ENCODE data around the gene CST11.
A peak's percentile ranks its signal among the peaks of the same experiment; 100 is the strongest.

Gene CST11

GRCh38 chr20:23434521-23435313, 18.0 kb downstream of the CST11 start:
- TF ChIP-seq CTCF (conservative IDR thresholded peaks at IDR 0.05; ENCODE audit: low read depth) = no peak
- H3K27ac ChIP-seq = no peak overlapping the region
- ChIA-PET POLR2A (ENCODE audit: low non-redundant PET) (no interaction called here), CTCF (no interaction called here)
- DNase-seq (ENCODE audit: low spot score) = no peak

- ChIA-PET POLR2A (ENCODE audit: low non-redundant PET) (no interaction called here), CTCF (no interaction called here)
- no peak overlapping the region for H3K27ac ChIP-seq
- no peak for TF ChIP-seq CTCF (conservative IDR thresholded peaks at IDR 0.05; ENCODE audit: low read depth)
- no peak for DNase-seq (ENCODE audit: low spot score)
Observed at GRCh38 chr20:23433628-23434027, 19.0 kb downstream of the CST11 start.

- no peak for DNase-seq (ENCODE audit: low spot score)
- ChIA-PET POLR2A (ENCODE audit: low non-redundant PET) (no interaction called here), CTCF (no interaction called here)
- TF ChIP-seq CTCF (conservative IDR thresholded peaks at IDR 0.05; ENCODE audit: low read depth) = no peak
- H3K27ac ChIP-seq = peak overlapping the region; percentile 38
Observed at GRCh38 chr20:23425129-23425528, 27.5 kb downstream of the CST11 start.

GRCh38 chr20:23420943-23421931, 31.4 kb downstream of the CST11 start, which contains the start of gene NAPB:
TSS of gene NAPB (minus strand) at chr20:23421488. CDS start at chr20:23421402, 86 bp downstream.
- ChIA-PET POLR2A (ENCODE audit: low non-redundant PET) (interaction anchor here (0.6 to 1.0 kb wide), 4 partner anchors 21 to 327 kb away, joined by 3 to 5 read pairs (median 3); no protein-coding TSS in a partner anchor), CTCF (interaction anchor here (0.7 to 1.0 kb wide), 2 partner anchors 14 to 71 kb away, joined by 3 to 5 read pairs; no protein-coding TSS in a partner anchor)
- peak within 1 kb of the TSS; percentile 89 for H3K27ac ChIP-seq
- 0 out of 2 replicates have a peak, but pooled peaks have one; percentile 16 for TF ChIP-seq CTCF (conservative IDR thresholded peaks at IDR 0.05; ENCODE audit: low read depth)
- DNase-seq (ENCODE audit: low spot score) = peak; percentile 93

- peak; percentile 55 for DNase-seq (ENCODE audit: low spot score)
- peak overlapping the region; percentile 89 for H3K27ac ChIP-seq
- POLR2A ChIA-PET (ENCODE audit: low non-redundant PET) = interaction anchor here (1.0 kb wide), 1 partner anchor 70 kb away, joined by 5 read pairs; no protein-coding TSS in a partner anchor
Observed at GRCh38 chr20:23419995-23420901, 32.4 kb downstream of the CST11 start.

More at GRCh38 chr20:23419995-23420901, 32.4 kb downstream of the CST11 start:
- no peak for TF ChIP-seq CTCF (conservative IDR thresholded peaks at IDR 0.05; ENCODE audit: low read depth)
- CTCF ChIA-PET = interaction anchor here (0.5 to 1.0 kb wide), 3 partner anchors 13 to 138 kb away, joined by 3 to 4 read pairs (median 3); no protein-coding TSS in a partner anchor

Measured in RWPE1 (cell line).